Activated CD4-positive, alpha-beta memory T cell treated with anti-CD3 and anti-CD28 coated beads for 36 hours (primary cell): ENCODE results near the gene PIGX. TPM values are rescaled to one million over a fixed set of nuclear protein-coding genes. Genes with fewer than 3 reads are reported as not detected.

Source experiments
- CTCF ChIA-PET: fragments of 350-600 bp; sonication (Branson Sonifier 250); formaldehyde crosslinking; loops from one replicate; lab custom pipeline; 2021; ENCODE audit warnings: antibody characterized with exemption, inconsistent platforms; lab: Charles Lee
- POLR2A ChIA-PET: fragments of 350-600 bp; sonication (Branson Sonifier 250); formaldehyde crosslinking; loops from one replicate; lab custom pipeline; 2021; ENCODE audit warnings: antibody characterized with exemption; lab: Charles Lee
- DNase-seq: peaks from one replicate; pipeline ENCODE4 v3.0.0-alpha.2; 2020
- H3K27ac Mint-ChIP-seq: one replicate; pipeline ENCODE4 v1.8.0; 2021; ENCODE audit warnings: mixed read lengths
- H3K27me3 Mint-ChIP-seq: one replicate; pipeline ENCODE4 v1.8.0; 2021; ENCODE audit warnings: mixed read lengths
- H3K36me3 Mint-ChIP-seq: one replicate; pipeline ENCODE4 v1.8.0; 2021; ENCODE audit warnings: mixed read lengths
- H3K4me1 Mint-ChIP-seq: one replicate; pipeline ENCODE4 v1.8.0; 2021; ENCODE audit warnings: low read depth, mixed read lengths
- H3K4me3 Mint-ChIP-seq: one replicate; pipeline ENCODE4 v1.8.0; 2021; ENCODE audit warnings: mild to moderate bottlenecking, mixed read lengths
- H3K9me3 Mint-ChIP-seq: one replicate; pipeline ENCODE4 v1.8.0; 2021; ENCODE audit warnings: mixed read lengths
- intact Hi-C: fragments of 100-400 bp; cut with micrococcal nuclease; formaldehyde crosslinking; loops from one replicate; pipeline ENCODE4 v1.15.1; 2023
- total RNA-seq, 2 experiments: library from RNA; stranded (reverse); gene quantifications; one replicate each; pipeline ENCODE4 v1.2.3, GENCODE V29; 2021

The PIGX gene
- total RNA-seq, 2 experiments from 2014 or later: 47.5 to 49.2 TPM

- intact Hi-C loops: no loop called here
- H3K9me3 Mint-ChIP-seq: no peaks in the 10 kb centered on the region
- no peaks in the 10 kb centered on the region for H3K27me3 Mint-ChIP-seq
- ChIA-PET CTCF (interaction anchor here (0.8 to 9.0 kb wide), 8 partner anchors 33 to 158 kb away, joined by 4 to 294 read pairs (median 11); partner anchors contain the start of gene NRROS), POLR2A (no interaction called here)
- no peak overlapping the region for H3K27ac Mint-ChIP-seq
- DNase-seq: no peak
- H3K36me3 Mint-ChIP-seq: no peaks in the 10 kb centered on the region
- H3K4me3 Mint-ChIP-seq: no peak overlapping the region
- H3K4me1 Mint-ChIP-seq: peaks cover 13% of the 10 kb centered on the region
Observed at GRCh38 chr3:196686436-196686835, 25.7 kb upstream of the PIGX start.

GRCh38 chr3:196688349-196688748 is 23.8 kb upstream of the PIGX start:
- intact Hi-C loops: no loop called here
- ChIA-PET CTCF (interaction anchor here (1.3 to 9.0 kb wide), 4 partner anchors 8 to 149 kb away, joined by 3 to 294 read pairs (median 5); no protein-coding TSS in a partner anchor), POLR2A (no interaction called here)
- no peaks in the 10 kb centered on the region for H3K36me3 Mint-ChIP-seq
- no peak for DNase-seq
- no peaks in the 10 kb centered on the region for H3K27me3 Mint-ChIP-seq
- no peaks in the 10 kb centered on the region for H3K9me3 Mint-ChIP-seq
- peaks cover 13% of the 10 kb centered on the region for H3K4me1 Mint-ChIP-seq
- no peak overlapping the region for H3K4me3 Mint-ChIP-seq
- H3K27ac Mint-ChIP-seq: no peak overlapping the region

- Mint-ChIP-seq H3K4me3 (no peak overlapping the region), H3K36me3 (no peaks in the 10 kb centered on the region), H3K4me1 (peaks cover 3% of the 10 kb centered on the region), H3K27ac (no peak overlapping the region), H3K27me3 (no peaks in the 10 kb centered on the region), H3K9me3 (no peaks in the 10 kb centered on the region)
- no peak for DNase-seq
- CTCF ChIA-PET: interaction anchor here (9.0 kb wide), 1 partner anchor 80 kb away, joined by 294 read pairs; no protein-coding TSS in a partner anchor
- intact Hi-C loops: no loop called here
- POLR2A ChIA-PET: no interaction called here
Observed at GRCh38 chr3:196689941-196690660, 22.1 kb upstream of the PIGX start.

GRCh38 chr3:196691386-196691785 is 20.8 kb upstream of the PIGX start:
- intact Hi-C loops: no loop called here
- POLR2A ChIA-PET: no interaction called here

GRCh38 chr3:196694202-196694638 is 18.0 kb upstream of the PIGX start:
- no peaks in the 10 kb centered on the region for H3K4me1 Mint-ChIP-seq
- no peak overlapping the region for H3K4me3 Mint-ChIP-seq
- peak; percentile 34 for DNase-seq
- H3K27me3 Mint-ChIP-seq: no peaks in the 10 kb centered on the region
- no peaks in the 10 kb centered on the region for H3K9me3 Mint-ChIP-seq
- intact Hi-C loops: no loop called here
- ChIA-PET POLR2A (no interaction called here), CTCF (interaction anchor here (0.6 to 1.5 kb wide), 5 partner anchors 9 to 90 kb away, joined by 3 to 7 read pairs (median 4); no protein-coding TSS in a partner anchor)
- no peaks in the 10 kb centered on the region for H3K36me3 Mint-ChIP-seq
- no peak overlapping the region for H3K27ac Mint-ChIP-seq

More at GRCh38 chr3:196691386-196691785, 20.8 kb upstream of the PIGX start:
- CTCF ChIA-PET: interaction anchor here (9.0 kb wide), 1 partner anchor 82 kb away, joined by 294 read pairs; no protein-coding TSS in a partner anchor
- Mint-ChIP-seq H3K27me3 (no peaks in the 10 kb centered on the region), H3K4me1 (no peaks in the 10 kb centered on the region), H3K4me3 (no peak overlapping the region), H3K36me3 (no peaks in the 10 kb centered on the region), H3K9me3 (no peaks in the 10 kb centered on the region), H3K27ac (no peak overlapping the region)
- DNase-seq: no peak

- Mint-ChIP-seq H3K9me3 (no peaks in the 10 kb centered on the region), H3K4me3 (peak overlapping the region; percentile 45), H3K27me3 (no peaks in the 10 kb centered on the region), H3K27ac (peak overlapping the region; percentile 69), H3K4me1 (no peaks in the 10 kb centered on the region), H3K36me3 (no peaks in the 10 kb centered on the region)
- intact Hi-C loops: no loop called here
- ChIA-PET POLR2A (interaction anchor here (0.6 kb wide), 1 partner anchor 53 kb away, joined by 4 read pairs; no protein-coding TSS in a partner anchor), CTCF (interaction anchor here (1.4 to 1.6 kb wide), 2 partner anchors 7 to 10 kb away, joined by 5 to 8 read pairs; no protein-coding TSS in a partner anchor)
- DNase-seq: peak; percentile 39
Observed at GRCh38 chr3:196694941-196695848, 17.0 kb upstream of the PIGX start.

GRCh38 chr3:196695849-196696226 is 16.3 kb upstream of the PIGX start:
- peak overlapping the region; percentile 45 for H3K4me3 Mint-ChIP-seq
- no peaks in the 10 kb centered on the region for H3K27me3 Mint-ChIP-seq
- no peaks in the 10 kb centered on the region for H3K9me3 Mint-ChIP-seq
- ChIA-PET CTCF (interaction anchor here (1.4 to 1.6 kb wide), 2 partner anchors 8 to 11 kb away, joined by 5 to 8 read pairs; no protein-coding TSS in a partner anchor), POLR2A (interaction anchor here (0.6 kb wide), 1 partner anchor 54 kb away, joined by 4 read pairs; no protein-coding TSS in a partner anchor)
- DNase-seq: no peak
- H3K27ac Mint-ChIP-seq: peak overlapping the region; percentile 69
- no peaks in the 10 kb centered on the region for H3K4me1 Mint-ChIP-seq
- intact Hi-C loops: no loop called here
- no peaks in the 10 kb centered on the region for H3K36me3 Mint-ChIP-seq

GRCh38 chr3:196697270-196697669 is 14.9 kb upstream of the PIGX start:
- H3K27ac Mint-ChIP-seq: no peak overlapping the region
- no peaks in the 10 kb centered on the region for H3K36me3 Mint-ChIP-seq
- no peak overlapping the region for H3K4me3 Mint-ChIP-seq
- H3K27me3 Mint-ChIP-seq: no peaks in the 10 kb centered on the region
- no peak for DNase-seq
- H3K4me1 Mint-ChIP-seq: no peaks in the 10 kb centered on the region
- ChIA-PET POLR2A (interaction anchor here (0.8 kb wide), 1 partner anchor 15 kb away, joined by 3 read pairs; the partner anchor contains the start of genes CEP19 and PIGX), CTCF (interaction anchor here (1.1 to 1.6 kb wide), 3 partner anchors 10 to 89 kb away, joined by 3 to 7 read pairs (median 5); no protein-coding TSS in a partner anchor)
- H3K9me3 Mint-ChIP-seq: no peaks in the 10 kb centered on the region
- intact Hi-C loops: no loop called here

- Mint-ChIP-seq H3K27ac (no peak overlapping the region), H3K27me3 (no peaks in the 10 kb centered on the region), H3K4me3 (no peak overlapping the region), H3K9me3 (no peaks in the 10 kb centered on the region), H3K36me3 (no peaks in the 10 kb centered on the region), H3K4me1 (no peaks in the 10 kb centered on the region)
- POLR2A ChIA-PET: no interaction called here
- intact Hi-C loops: no loop called here
- DNase-seq: no peak
- CTCF ChIA-PET: interaction anchor here (1.3 kb wide), 1 partner anchor 90 kb away, joined by 3 read pairs; no protein-coding TSS in a partner anchor
Observed at GRCh38 chr3:196699749-196700148, 12.4 kb upstream of the PIGX start.

GRCh38 chr3:196700801-196701200 is 11.4 kb upstream of the PIGX start:
- CTCF ChIA-PET: interaction anchor here (1.3 kb wide), 1 partner anchor 91 kb away, joined by 3 read pairs; no protein-coding TSS in a partner anchor
- no peak for DNase-seq
- Mint-ChIP-seq H3K4me3 (no peak overlapping the region), H3K27me3 (no peaks in the 10 kb centered on the region), H3K4me1 (no peaks in the 10 kb centered on the region), H3K9me3 (no peaks in the 10 kb centered on the region), H3K36me3 (no peaks in the 10 kb centered on the region), H3K27ac (no peak overlapping the region)
- intact Hi-C loops: no loop called here
- POLR2A ChIA-PET: no interaction called here

- no peaks in the 10 kb centered on the region for H3K27me3 Mint-ChIP-seq
- H3K9me3 Mint-ChIP-seq: no peaks in the 10 kb centered on the region
- H3K4me3 Mint-ChIP-seq: no peak overlapping the region
- ChIA-PET POLR2A (interaction anchor here (1.4 kb wide), 1 partner anchor 34 kb away, joined by 4 read pairs; no protein-coding TSS in a partner anchor), CTCF (no interaction called here)
- H3K36me3 Mint-ChIP-seq: peaks cover 4% of the 10 kb centered on the region
- H3K4me1 Mint-ChIP-seq: peaks cover 10% of the 10 kb centered on the region
- DNase-seq: no peak
- intact Hi-C loops: no loop called here
- no peak overlapping the region for H3K27ac Mint-ChIP-seq
Observed at GRCh38 chr3:196706327-196706726, 5.8 kb upstream of the PIGX start.
